GM12878 (cell line): ENCODE measurements around the gene ASAP3.

Experiments
- NR2C2 ChIP-seq: IDR thresholded peaks from 2 replicates; pipeline ENCODE4 v1.6.1; 2011; ENCODE audit warnings: borderline replicate concordance, low read depth; ENCODE audit not compliant: control insufficient read depth, insufficient read length
- YY1 ChIP-seq: IDR thresholded peaks from 2 replicates; pipeline ENCODE4 v1.6.1; 2011; ENCODE audit warnings: low read depth, mild to moderate bottlenecking, low read length
- ZBED1 ChIP-seq: IDR thresholded peaks from 2 replicates; pipeline ENCODE4 v1.6.1; 2016; ENCODE audit warnings: borderline replicate concordance
- ZBTB11 ChIP-seq: fragments of 450-650 bp; formaldehyde crosslinking; IDR thresholded peaks from 2 replicates; pipeline ENCODE4 v1.5.0; 2022; ENCODE audit warnings: mild to moderate bottlenecking, missing genetic modification characterization

- TF ChIP-seq ZBTB11 (CRISPR knock-in tag) = no peak
- no peak for TF ChIP-seq YY1
- no peak for TF ChIP-seq ZBED1
- no peak for TF ChIP-seq NR2C2
These were observed 4.4 kb downstream of the ASAP3 start for GRCh38 chr1:23479666-23479941.
